ENCODE data around the gene NAV2.

Gene NAV2

DNA sequence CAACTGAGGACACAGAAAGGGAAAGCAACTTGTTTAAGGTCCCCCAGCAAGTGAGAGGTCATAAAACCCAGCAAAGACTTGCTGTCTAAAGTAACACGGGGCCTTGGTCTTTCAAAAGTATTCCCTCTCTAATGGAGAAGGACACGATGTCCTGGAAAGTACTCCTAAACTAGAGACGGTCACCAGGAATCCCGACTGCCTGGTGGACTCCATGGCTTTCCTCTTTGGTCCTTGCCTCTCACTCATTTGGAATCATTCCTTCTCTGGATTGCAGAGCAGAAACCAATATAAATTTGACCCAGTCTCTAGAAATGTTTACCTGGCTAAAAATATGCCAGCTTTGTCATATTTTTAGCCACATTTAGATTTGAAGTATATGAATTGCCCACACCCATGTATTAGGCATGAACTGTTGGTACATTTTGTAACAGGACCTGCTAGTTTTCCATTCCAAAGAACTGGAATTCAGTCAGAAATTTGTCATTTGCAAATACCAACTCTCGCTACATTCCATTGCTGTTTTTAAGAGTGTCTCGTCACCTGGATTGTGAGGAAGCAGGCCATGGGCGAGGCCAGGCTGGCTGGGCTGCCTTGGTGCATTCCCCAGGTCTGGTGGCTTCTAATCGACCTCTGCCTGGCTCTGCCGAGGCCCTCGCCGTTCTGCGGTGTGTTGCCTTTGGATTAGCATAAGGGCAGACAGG lies 12.9 kb downstream of the NAV2 start:
- no peak for DNase-seq (ENCODE audit: low read depth)
- TF ChIP-seq, protein P1, sequence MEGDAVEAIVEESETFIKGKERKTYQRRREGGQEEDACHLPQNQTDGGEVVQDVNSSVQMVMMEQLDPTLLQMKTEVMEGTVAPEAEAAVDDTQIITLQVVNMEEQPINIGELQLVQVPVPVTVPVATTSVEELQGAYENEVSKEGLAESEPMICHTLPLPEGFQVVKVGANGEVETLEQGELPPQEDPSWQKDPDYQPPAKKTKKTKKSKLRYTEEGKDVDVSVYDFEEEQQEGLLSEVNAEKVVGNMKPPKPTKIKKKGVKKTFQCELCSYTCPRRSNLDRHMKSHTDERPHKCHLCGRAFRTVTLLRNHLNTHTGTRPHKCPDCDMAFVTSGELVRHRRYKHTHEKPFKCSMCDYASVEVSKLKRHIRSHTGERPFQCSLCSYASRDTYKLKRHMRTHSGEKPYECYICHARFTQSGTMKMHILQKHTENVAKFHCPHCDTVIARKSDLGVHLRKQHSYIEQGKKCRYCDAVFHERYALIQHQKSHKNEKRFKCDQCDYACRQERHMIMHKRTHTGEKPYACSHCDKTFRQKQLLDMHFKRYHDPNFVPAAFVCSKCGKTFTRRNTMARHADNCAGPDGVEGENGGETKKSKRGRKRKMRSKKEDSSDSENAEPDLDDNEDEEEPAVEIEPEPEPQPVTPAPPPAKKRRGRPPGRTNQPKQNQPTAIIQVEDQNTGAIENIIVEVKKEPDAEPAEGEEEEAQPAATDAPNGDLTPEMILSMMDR (IDR thresholded peaks at IDR 0.05; ENCODE audit: low read length, missing control alignments), result no peak
- no peak overlapping the region for H3K4me3 ChIP-seq (replicated peaks; ENCODE audit: low read depth, low read length)

DNA sequence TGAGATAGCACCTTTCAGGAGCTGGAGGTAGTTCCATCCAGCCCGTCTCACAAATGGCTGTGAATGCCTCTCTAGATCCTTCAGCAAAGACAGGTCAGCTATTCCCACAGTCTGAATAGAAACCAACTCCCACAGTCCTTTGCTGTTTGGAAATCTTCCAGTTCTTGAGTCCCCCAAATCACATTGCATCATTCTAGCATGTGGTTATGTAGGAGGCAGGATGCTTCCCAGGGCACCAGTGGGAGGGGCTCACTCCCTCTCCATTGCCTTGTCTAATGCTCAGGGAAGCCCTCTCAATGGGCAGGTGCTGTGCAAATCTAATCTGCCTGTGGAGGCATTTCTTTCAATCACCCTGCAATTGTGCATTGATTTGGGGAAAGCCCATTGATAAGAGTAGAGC lies 14.6 kb downstream of the NAV2 start:
- DNase-seq (ENCODE audit: low read depth), result peak; percentile 90
- TF ChIP-seq, protein P1 (IDR thresholded peaks at IDR 0.05; ENCODE audit: low read length, missing control alignments), result no peak
- no peak overlapping the region for H3K4me3 ChIP-seq (replicated peaks; ENCODE audit: low read depth, low read length)

DNA sequence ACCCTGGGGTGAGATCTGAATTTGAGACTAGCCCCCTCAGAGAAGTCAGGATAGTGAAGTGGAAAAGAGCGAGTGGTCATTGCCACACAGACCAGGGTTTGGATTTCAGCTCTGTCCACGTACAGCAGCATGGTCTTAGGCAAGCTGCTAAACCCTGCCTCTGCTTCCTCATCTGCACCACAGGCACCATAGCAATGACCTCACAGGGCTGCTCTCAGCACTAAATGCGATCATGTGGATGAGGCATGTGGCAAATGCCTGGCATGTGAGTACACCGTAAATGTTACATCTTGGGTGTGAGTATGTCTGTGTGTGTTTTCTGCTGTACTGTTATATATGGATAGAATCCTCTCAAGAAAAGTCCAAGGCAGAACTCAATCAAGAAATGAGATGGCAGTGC lies 15.8 kb downstream of the NAV2 start:
- no peak for DNase-seq (ENCODE audit: low read depth)
- H3K4me3 ChIP-seq (replicated peaks; ENCODE audit: low read depth, low read length), result no peak overlapping the region
- TF ChIP-seq, protein P1 (IDR thresholded peaks at IDR 0.05; ENCODE audit: low read length, missing control alignments), result no peak

DNA sequence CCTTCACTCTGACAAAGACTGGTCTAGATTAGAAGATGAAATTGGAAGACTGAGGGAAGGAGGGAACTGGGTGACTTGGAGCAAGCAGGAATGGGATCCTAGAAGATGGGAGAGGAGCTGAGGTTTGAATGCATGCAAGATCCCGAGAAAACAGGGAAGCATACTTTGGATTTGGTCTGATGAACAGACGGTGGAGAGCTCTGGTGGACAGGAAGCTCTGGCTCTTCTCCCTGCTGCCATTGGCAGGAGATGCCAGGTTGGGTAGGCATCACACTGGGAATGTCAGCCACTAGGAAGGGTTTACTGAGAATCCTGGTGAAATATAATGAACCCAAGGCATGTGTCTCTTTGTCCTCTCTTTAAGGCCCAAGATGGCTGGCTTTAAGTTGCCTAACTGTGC lies 16.5 kb downstream of the NAV2 start:
- TF ChIP-seq, protein P1 (IDR thresholded peaks at IDR 0.05; ENCODE audit: low read length, missing control alignments), result no peak
- no peak overlapping the region for H3K4me3 ChIP-seq (replicated peaks; ENCODE audit: low read depth, low read length)
- DNase-seq (ENCODE audit: low read depth), result no peak

DNA sequence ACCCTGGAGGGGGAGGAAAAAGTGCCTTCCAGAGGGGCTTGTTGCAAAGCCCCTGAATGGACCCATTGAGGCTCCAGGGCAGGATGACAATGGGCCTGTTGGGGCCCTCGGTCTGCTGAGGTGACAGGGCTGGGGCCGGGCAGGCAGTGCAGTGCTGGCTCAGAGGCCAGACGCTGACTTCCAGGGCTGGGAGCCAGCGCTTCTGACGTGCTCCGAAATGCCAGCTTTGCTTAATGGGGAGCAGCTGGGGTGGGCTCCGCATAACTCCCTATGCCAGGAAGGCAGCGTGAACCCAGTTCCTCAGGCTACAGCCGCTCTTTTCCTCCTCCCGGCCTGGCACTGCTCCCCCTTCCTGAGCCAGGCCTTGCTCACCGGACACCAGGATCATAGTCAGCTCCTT lies 17.7 kb downstream of the NAV2 start:
- no peak overlapping the region for H3K4me3 ChIP-seq (replicated peaks; ENCODE audit: low read depth, low read length)
- DNase-seq (ENCODE audit: low read depth), result no peak
- TF ChIP-seq, protein P1 (IDR thresholded peaks at IDR 0.05; ENCODE audit: low read length, missing control alignments), result no peak

DNA sequence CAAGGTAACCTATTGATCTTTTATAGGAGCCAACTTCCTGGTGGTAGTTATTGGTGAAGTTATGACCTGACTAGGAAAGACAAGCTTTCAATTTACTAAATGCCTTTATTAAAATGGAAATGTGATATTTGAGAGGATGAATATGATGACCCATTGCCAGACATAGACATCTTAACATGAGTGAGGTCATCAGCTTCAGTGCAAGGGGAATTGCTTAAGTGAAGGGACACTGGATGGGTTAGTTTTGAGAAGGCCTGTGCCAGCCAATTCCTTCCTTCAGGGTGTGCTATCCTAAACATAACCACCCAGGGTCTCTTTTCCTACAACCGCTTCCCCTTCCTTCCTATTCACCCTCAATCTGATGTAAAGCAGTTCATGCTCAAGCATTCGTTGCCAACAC lies 21.5 kb downstream of the NAV2 start:
- DNase-seq (ENCODE audit: low read depth), result no peak
- H3K4me3 ChIP-seq (replicated peaks; ENCODE audit: low read depth, low read length), result no peak overlapping the region
- TF ChIP-seq, protein P1 (IDR thresholded peaks at IDR 0.05; ENCODE audit: low read length, missing control alignments), result no peak

Measured in fibroblast of pulmonary artery (primary cell).